Uterus (tissue), 4 donors: ENCODE data around the gene RNF5. TPM values are rescaled to one million over a fixed set of nuclear protein-coding genes. Genes with fewer than 3 reads are reported as not detected.

Source experiments
- DNase-seq, 2 donors: peaks; one replicate each; pipeline ENCODE4 v3.0.0-alpha.2; 2019 to 2020
- H3K27ac ChIP-seq, 2 donors: fragments of 200-600 bp; sonication (generic); 1 replicate in 1 of 2; 2 replicates in 1 of 2; pipeline ENCODE4 v1.5.1; 2016 to 2018
- H3K27me3 ChIP-seq, 2 donors: fragments of 200-600 bp; sonication (generic); one replicate each; pipeline ENCODE4 v1.5.1; 2018 to 2019; ENCODE audit warnings: control low read depth in 1 of 2
- H3K36me3 ChIP-seq, 2 donors: fragments of 200-600 bp; sonication (generic); one replicate each; pipeline ENCODE4 v1.5.1; 2019; ENCODE audit warnings: control low read depth in 1 of 2
- H3K4me1 ChIP-seq, 2 donors: fragments of 200-600 bp; sonication (generic); one replicate each; pipeline ENCODE4 v1.5.1; 2018 to 2019; ENCODE audit warnings: control low read depth in 1 of 2
- H3K4me3 ChIP-seq, 2 donors: fragments of 200-600 bp; sonication (generic); 1 replicate in 1 of 2; 2 replicates in 1 of 2; pipeline ENCODE4 v1.5.1; 2018 to 2019; ENCODE audit warnings: mild to moderate bottlenecking in 1 of 2
- H3K9me3 ChIP-seq, 2 donors: fragments of 200-600 bp; sonication (generic); one replicate each; pipeline ENCODE4 v1.5.1; 2019; ENCODE audit warnings: control low read depth in 1 of 2
- POLR2A ChIP-seq, 2 donors: fragments of 450-650 bp; IDR thresholded peaks; one replicate each; pipeline ENCODE4 v1.6.1; 2016; ENCODE audit warnings: antibody characterized with exemption in 2 of 2, mild to moderate bottlenecking in 1 of 2, moderate library complexity in 1 of 2
- intact Hi-C: fragments of 100-400 bp; cut with DNase I; formaldehyde crosslinking; loops from one replicate; pipeline ENCODE4 v1.15.1; 2023; ENCODE audit warnings: low total_unique reads
- total RNA-seq, 4 donors: library from RNA; depleted of rRNA in 3 of 4; stranded (reverse); fragments of >200 nt in 3 of 4; gene quantifications; one replicate each; pipeline versions ENCODE4 v1.1.0 to v1.2.4, GENCODE V29; 2014 to 2023
- TF ChIP-seq, protein P1 (sequence below), 4 experiments: fragments of 200-600 bp in 2 of 4; fragments of 450-650 bp in 2 of 4; sonication (generic) in 2 of 4; IDR thresholded peaks; one replicate each; pipeline ENCODE4 v1.5.1; 2016 to 2019; ENCODE audit warnings: antibody characterized with exemption in 4 of 4, mild to moderate bottlenecking in 2 of 4, moderate library complexity in 1 of 4
- donor health status: DM: yes; HTN: yes; CAD: no.

RNF5 gene
- total RNA-seq: 10 to 100 TPM; 45.6 to 84.7 (median 56.3) TPM

DNA sequence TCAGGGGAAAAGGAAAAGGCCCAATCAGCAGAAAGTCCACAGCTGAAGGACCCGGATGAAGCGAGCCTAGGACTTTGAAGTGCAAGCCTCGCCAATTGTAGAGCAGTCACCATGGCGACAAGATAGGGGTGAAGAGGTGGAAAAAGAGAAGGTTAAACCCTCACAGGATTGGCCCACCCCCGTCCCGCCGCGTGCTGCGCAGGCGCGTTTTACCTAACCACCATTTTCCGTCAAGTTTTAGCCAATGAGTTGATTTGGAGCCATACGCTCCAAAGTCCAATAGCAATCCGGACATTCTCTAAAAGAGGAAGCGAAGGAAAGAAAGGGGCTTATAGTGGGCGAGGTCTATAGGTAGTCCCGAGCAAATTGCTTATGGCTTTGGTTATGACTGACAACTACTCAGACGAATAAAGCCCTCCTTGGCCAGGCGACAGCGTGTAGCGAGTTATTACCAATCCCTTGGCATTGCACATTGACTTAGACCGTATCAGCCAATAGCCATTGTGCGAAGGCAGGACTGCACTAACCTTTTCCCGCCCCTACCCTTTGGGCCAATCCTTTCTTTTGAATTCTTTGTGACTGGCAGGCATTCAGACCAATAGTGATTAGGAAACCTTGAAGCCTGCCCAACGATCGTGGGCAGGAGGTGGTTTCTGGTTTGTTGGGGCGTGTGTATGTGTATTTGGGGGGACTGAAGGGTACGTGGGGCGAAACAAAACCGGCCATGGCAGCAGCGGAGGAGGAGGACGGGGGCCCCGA lies at the start of gene RNF5:
RNF5 (plus strand) TSS at position 618 of the 759 bp plus-strand sequence; CDS start at position 725, 107 bp downstream.
- peaks cover 9 to 14% of the 10 kb centered on the region in 2 donors for H3K4me1 ChIP-seq

GRCh38 chr6:32128751-32129296 lies 49.4 kb upstream of the RNF5 start:
- Histone ChIP-seq H3K4me1 (peaks cover 0 to 19% of the 10 kb centered on the region in 2 donors), H3K27ac (peak overlapping the region; percentile 92 to 98), H3K4me3 (peak overlapping the region in 1 of 2 donors; percentile 4), H3K27me3 (no peaks in the 10 kb centered on the region), H3K9me3 (no peaks in the 10 kb centered on the region), H3K36me3 (no peaks in the 10 kb centered on the region)
- TF ChIP-seq, protein P1, sequence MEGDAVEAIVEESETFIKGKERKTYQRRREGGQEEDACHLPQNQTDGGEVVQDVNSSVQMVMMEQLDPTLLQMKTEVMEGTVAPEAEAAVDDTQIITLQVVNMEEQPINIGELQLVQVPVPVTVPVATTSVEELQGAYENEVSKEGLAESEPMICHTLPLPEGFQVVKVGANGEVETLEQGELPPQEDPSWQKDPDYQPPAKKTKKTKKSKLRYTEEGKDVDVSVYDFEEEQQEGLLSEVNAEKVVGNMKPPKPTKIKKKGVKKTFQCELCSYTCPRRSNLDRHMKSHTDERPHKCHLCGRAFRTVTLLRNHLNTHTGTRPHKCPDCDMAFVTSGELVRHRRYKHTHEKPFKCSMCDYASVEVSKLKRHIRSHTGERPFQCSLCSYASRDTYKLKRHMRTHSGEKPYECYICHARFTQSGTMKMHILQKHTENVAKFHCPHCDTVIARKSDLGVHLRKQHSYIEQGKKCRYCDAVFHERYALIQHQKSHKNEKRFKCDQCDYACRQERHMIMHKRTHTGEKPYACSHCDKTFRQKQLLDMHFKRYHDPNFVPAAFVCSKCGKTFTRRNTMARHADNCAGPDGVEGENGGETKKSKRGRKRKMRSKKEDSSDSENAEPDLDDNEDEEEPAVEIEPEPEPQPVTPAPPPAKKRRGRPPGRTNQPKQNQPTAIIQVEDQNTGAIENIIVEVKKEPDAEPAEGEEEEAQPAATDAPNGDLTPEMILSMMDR (IDR thresholded peaks at IDR 0.05): no peak
- TF ChIP-seq POLR2A (IDR thresholded peaks at IDR 0.05): no peak
- no peak for DNase-seq
- intact Hi-C loops: loop anchor here (10.0 kb wide), 1 partner anchor 46 kb away; the partner anchor contains the start of genes AGPAT1 and RNF5

More for the DNA sequence above, at the start of gene RNF5:
- no peaks in the 10 kb centered on the region for H3K27me3 ChIP-seq
- TF ChIP-seq, protein P1 (IDR thresholded peaks at IDR 0.05): peak in 1 of 4 experiments; percentile 20
- peak in 1 of 2 donors; percentile 37 for TF ChIP-seq POLR2A (IDR thresholded peaks at IDR 0.05)
- intact Hi-C loops: loop anchor here (10.0 kb wide), 1 partner anchor 53 kb away; the partner anchor contains the start of gene ATF6B
- peak; percentile 95 to 99 for DNase-seq
- no peaks in the 10 kb centered on the region for H3K36me3 ChIP-seq
- H3K9me3 ChIP-seq: no peaks in the 10 kb centered on the region
- peak within 1 kb of the TSS; percentile 84 to 99 for H3K4me3 ChIP-seq
- peak within 1 kb of the TSS; percentile 96 to 98 for H3K27ac ChIP-seq

DNA sequence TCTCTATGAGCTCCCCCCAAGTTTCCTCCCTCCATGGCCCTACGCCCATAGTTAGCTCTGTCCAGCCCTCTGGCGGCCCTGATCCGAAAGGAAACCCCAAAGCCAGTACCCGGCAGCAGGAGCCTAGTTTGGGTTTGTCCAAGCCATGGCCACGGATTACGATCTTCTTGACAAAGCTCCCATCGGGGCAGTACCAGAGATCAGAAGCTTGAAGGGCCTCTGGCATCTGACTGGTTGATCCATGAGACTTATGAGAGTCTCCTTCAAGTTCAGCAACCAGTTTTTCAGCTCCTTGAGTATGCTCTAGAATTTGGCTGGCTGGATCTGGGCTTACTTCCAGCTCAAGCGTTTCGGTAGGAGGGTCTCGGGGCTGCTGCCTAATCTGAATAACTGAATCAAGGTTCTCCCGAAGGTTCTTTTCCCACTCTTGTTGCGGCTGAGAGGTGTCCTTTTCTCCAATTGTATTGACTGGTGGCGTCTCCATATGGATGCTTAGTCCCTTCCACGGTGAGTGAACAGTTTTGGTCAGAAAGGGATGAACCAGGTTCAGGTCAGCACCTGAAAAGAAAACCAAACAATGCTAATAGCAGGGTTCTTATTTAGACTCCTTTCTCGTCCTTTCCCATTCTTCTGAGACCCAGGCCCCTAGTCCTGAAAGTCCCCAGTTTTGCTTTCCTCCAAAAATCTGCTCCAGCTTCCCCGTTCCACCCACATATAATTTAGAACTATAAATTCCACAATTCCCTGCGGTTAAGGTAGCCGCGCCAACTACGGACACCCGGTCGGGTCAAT lies 48.7 kb upstream of the RNF5 start:
- no peaks in the 10 kb centered on the region for H3K27me3 ChIP-seq
- no peak for TF ChIP-seq POLR2A (IDR thresholded peaks at IDR 0.05)
- TF ChIP-seq, protein P1 (IDR thresholded peaks at IDR 0.05): no peak
- H3K4me3 ChIP-seq: peak overlapping the region; percentile 60 to 79
- intact Hi-C loops: loop anchor here (10.0 kb wide), 1 partner anchor 45 kb away; the partner anchor contains the start of genes AGPAT1 and RNF5
- H3K27ac ChIP-seq: peak overlapping the region; percentile 92 to 98
- H3K9me3 ChIP-seq: no peaks in the 10 kb centered on the region
- peaks cover 0 to 19% of the 10 kb centered on the region in 2 donors for H3K4me1 ChIP-seq
- DNase-seq: no peak
- H3K36me3 ChIP-seq: no peaks in the 10 kb centered on the region

GRCh38 chr6:32131439-32131948 lies 46.7 kb upstream of the RNF5 start:
- no peak for DNase-seq
- H3K4me1 ChIP-seq: peaks cover 0 to 19% of the 10 kb centered on the region in 2 donors
- H3K27ac ChIP-seq: no peak overlapping the region
- H3K36me3 ChIP-seq: no peaks in the 10 kb centered on the region
- H3K27me3 ChIP-seq: no peaks in the 10 kb centered on the region
- H3K4me3 ChIP-seq: no peak overlapping the region
- H3K9me3 ChIP-seq: no peaks in the 10 kb centered on the region
- TF ChIP-seq POLR2A (IDR thresholded peaks at IDR 0.05): no peak
- TF ChIP-seq, protein P1 (IDR thresholded peaks at IDR 0.05): no peak
- intact Hi-C loops: no loop called here
